Keratinocyte (primary cell): Measurements from ENCODE around the gene MRTFB. TPM values are rescaled to one million over a fixed set of nuclear protein-coding genes. Genes with fewer than 3 reads are reported as not detected.

Experiments used
- DNase-seq: peaks from one replicate; pipeline ENCODE4 v3.0.0-alpha.2; 2011; ENCODE audit warnings: low read depth, missing footprints, low spot score
- FAIRE-seq: peaks from 2 replicates; lab custom pipeline; 2011; peaks lifted over from hg19 to GRCh38; lab: Jason Lieb, UNC
- H2AFZ ChIP-seq: 2 replicates; pipeline ENCODE4 v1.6.0; 2012; ENCODE audit warnings: low read length, control low read depth, inconsistent platforms; ENCODE audit not compliant: control insufficient read depth
- H3K27ac ChIP-seq: 2 replicates; pipeline ENCODE4 v1.5.1; 2011; ENCODE audit warnings: low read length; ENCODE audit not compliant: control insufficient read depth, insufficient read depth
- H3K27me3 ChIP-seq: 3 replicates; pipeline ENCODE4 v1.6.0; 2011; ENCODE audit warnings: low read length; ENCODE audit not compliant: control insufficient read depth, insufficient read depth; ENCODE audit errors: extremely low read depth
- H3K36me3 ChIP-seq, 2 experiments: 2 replicates in 1 of 2; 3 replicates in 1 of 2; pipeline ENCODE4 v1.5.1; 2011; ENCODE audit warnings: low read length in 2 of 2, mild to moderate bottlenecking in 1 of 2; ENCODE audit not compliant: control insufficient read depth in 2 of 2, insufficient read depth in 2 of 2; ENCODE audit errors: extremely low read depth in 1 of 2
- H3K4me1 ChIP-seq: 3 replicates; pipeline ENCODE4 v1.5.1; 2011; ENCODE audit warnings: low read length; ENCODE audit not compliant: control insufficient read depth, insufficient read depth; ENCODE audit errors: extremely low read depth
- H3K4me2 ChIP-seq: 3 replicates; pipeline ENCODE4 v1.6.0; 2011; ENCODE audit warnings: low read depth, low read length; ENCODE audit not compliant: control insufficient read depth, insufficient read depth; ENCODE audit errors: extremely low read depth
- H3K4me3 ChIP-seq, 3 experiments: fragments of 200-600 bp in 1 of 3; sonication (generic) in 1 of 3; 2 replicates in 2 of 3; 3 replicates in 1 of 3; pipeline ENCODE4 v1.5.1; 2011 to 2016; ENCODE audit warnings: low read length in 3 of 3, mild to moderate bottlenecking in 3 of 3, control low read depth in 2 of 3, inconsistent platforms in 1 of 3, low read depth in 1 of 3, mixed read lengths in 1 of 3, mixed run types in 1 of 3, moderate library complexity in 1 of 3; ENCODE audit not compliant: control insufficient read depth in 2 of 3, insufficient read depth in 2 of 3; ENCODE audit errors: extremely low read depth in 1 of 3
- H3K79me2 ChIP-seq: 2 replicates; pipeline ENCODE4 v1.6.0; 2012; ENCODE audit warnings: low read length; ENCODE audit not compliant: control insufficient read depth, insufficient read depth
- H3K9ac ChIP-seq: 3 replicates; pipeline ENCODE4 v1.6.0; 2011; ENCODE audit warnings: low read length; ENCODE audit not compliant: control insufficient read depth, insufficient read depth; ENCODE audit errors: extremely low read depth
- H3K9me1 ChIP-seq: 3 replicates; pipeline ENCODE4 v1.6.0; 2011; ENCODE audit warnings: low read length; ENCODE audit not compliant: control insufficient read depth, insufficient read depth; ENCODE audit errors: extremely low read depth
- H3K9me3 ChIP-seq: 2 replicates; pipeline ENCODE4 v1.5.1; 2012; ENCODE audit warnings: low read depth, low read length; ENCODE audit not compliant: control insufficient read depth
- H4K20me1 ChIP-seq: 3 replicates; pipeline ENCODE4 v1.6.0; 2011; ENCODE audit warnings: low read length; ENCODE audit not compliant: control insufficient read depth, insufficient read depth; ENCODE audit errors: extremely low read depth
- EZH2 ChIP-seq: IDR thresholded peaks from one replicate; pipeline ENCODE4 v1.6.1; 2012; ENCODE audit warnings: inconsistent platforms, mild to moderate bottlenecking, low read length, moderate library complexity
- dilution Hi-C: fragments of 300-500 bp; cut with MboI; formaldehyde crosslinking; loops from one replicate; pipeline ENCODE4 v1.7.0; 2020; ENCODE audit warnings: low sequenced_read_pairs; ENCODE audit not compliant: extremely low pct_ligation_motif_present
- polyA plus RNA-seq, 5 experiments: library from polyadenylated mRNA; depleted of rRNA in 3 of 5; stranded (reverse) in 3 of 5; stranded (forward) in 1 of 5; unstranded in 1 of 5; fragments of >200 nt; gene quantifications; 1 replicate in 1 of 5; 2 replicates in 3 of 5; 3 replicates in 1 of 5; pipeline versions ENCODE4 v1.2.1 to v1.2.3, GENCODE V29; 2011 to 2012; ENCODE audit warnings: missing spikeins in 2 of 5, low read depth in 1 of 5, low replicate concordance in 1 of 5
- TF ChIP-seq, protein P1 (sequence below), 3 experiments: IDR thresholded peaks in 1 of 3; conservative IDR thresholded peaks in 1 of 3; optimal IDR thresholded peaks in 1 of 3; 2 replicates in 2 of 3; 3 replicates in 1 of 3; pipeline versions ENCODE3 to v1.5.1; 2011; ENCODE audit warnings: low read length in 3 of 3, mild to moderate bottlenecking in 3 of 3, moderate library complexity in 2 of 3, control low read depth in 1 of 3, inconsistent platforms in 1 of 3; ENCODE audit not compliant: insufficient read depth in 2 of 3; ENCODE audit errors: extremely low read depth in 1 of 3

Gene MRTFB
- polyA plus RNA-seq, 1 donor (not counting 4 experiments of a cell fraction or from before 2014, with no cell fraction given), result 12.1 TPM

DNA sequence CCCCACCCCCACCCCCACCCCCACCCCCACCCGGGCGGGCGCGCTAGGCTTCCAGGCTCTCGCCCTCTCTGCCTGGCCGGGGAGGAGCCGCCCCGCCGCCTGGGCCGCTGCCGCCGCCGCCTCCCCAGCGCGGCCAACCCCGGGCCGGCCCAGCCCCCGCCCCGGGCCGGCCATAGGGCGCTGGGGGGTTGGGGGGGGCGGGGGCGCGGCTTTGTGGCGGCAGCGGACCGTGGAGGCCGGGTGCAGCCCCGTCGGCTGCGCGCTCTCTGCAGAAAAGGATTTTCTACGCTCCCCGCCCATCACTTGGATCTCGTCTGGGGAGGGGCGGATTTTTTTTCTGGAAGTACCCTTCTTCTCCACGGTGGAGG is 230.9 kb downstream of the MRTFB start:
- Histone ChIP-seq H3K36me3 (peaks cover 3 to 6% of the 10 kb centered on the region in 2 experiments), H3K4me3 (peak overlapping the region; percentile 78 to 94 (median 86)), H3K9me1 (no peaks in the 10 kb centered on the region), H3K9me3 (no peaks in the 10 kb centered on the region), H2AFZ (no peak overlapping the region), H3K9ac (peak overlapping the region; percentile 88), H3K4me1 (peaks cover 41% of the 10 kb centered on the region), H3K79me2 (peaks cover 49% of the 10 kb centered on the region), H3K27me3 (no peaks in the 10 kb centered on the region), H4K20me1 (no peaks in the 10 kb centered on the region), H3K27ac (peak overlapping the region; percentile 84), H3K4me2 (no peak overlapping the region)
- no peak for FAIRE-seq
- dilution Hi-C loops, result no loop called here
- DNase-seq, result no peak
- TF ChIP-seq, protein P1, sequence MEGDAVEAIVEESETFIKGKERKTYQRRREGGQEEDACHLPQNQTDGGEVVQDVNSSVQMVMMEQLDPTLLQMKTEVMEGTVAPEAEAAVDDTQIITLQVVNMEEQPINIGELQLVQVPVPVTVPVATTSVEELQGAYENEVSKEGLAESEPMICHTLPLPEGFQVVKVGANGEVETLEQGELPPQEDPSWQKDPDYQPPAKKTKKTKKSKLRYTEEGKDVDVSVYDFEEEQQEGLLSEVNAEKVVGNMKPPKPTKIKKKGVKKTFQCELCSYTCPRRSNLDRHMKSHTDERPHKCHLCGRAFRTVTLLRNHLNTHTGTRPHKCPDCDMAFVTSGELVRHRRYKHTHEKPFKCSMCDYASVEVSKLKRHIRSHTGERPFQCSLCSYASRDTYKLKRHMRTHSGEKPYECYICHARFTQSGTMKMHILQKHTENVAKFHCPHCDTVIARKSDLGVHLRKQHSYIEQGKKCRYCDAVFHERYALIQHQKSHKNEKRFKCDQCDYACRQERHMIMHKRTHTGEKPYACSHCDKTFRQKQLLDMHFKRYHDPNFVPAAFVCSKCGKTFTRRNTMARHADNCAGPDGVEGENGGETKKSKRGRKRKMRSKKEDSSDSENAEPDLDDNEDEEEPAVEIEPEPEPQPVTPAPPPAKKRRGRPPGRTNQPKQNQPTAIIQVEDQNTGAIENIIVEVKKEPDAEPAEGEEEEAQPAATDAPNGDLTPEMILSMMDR (optimal IDR thresholded peaks at IDR 0.05 in 1 of 3, IDR thresholded peaks at IDR 0.05 in 1 of 3, conservative IDR thresholded peaks at IDR 0.05 in 1 of 3; ENCODE audit: extremely low read depth in 1 of 3, insufficient read depth in 2 of 3, low read length in 3 of 3), result no peak
- TF ChIP-seq EZH2, result no peak

DNA sequence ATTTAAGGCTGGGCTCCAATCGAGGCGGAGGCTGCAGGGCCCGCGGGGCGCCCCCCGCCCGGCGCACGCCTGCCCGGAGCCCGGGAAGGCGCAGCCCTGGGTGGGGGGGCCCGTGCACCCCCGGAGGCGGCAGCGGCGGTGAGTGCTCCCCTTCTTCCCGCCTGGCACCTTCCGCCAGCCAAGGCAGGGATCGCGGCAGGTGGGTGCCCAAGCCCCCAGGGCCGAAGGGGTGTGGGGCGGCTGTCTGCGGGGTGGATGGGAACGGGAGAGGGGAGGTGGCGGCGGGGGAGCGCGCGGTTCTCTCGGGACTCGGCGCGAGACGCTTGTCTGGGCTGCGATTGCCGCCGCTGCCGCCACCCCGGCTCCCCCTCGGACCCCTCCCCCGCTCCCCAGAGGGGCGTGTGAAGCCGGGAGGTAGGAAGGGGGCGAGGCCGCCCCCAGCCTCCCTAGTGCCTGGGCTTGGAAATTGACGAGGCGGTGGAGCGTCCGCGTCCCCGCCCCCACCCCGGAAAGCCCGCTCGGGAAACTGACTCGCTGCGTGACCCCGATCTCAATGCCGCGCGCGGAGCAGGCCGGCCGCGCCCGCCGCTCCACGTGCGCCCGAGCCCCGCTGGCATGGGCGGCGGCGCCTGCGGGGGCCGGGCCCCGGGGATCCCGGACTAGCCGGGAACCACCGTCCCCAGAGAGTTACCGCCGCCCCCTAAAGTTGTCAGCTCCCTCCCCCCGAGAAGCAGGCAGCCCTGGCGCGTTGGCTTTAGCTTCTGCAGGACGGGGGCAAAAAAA is 231.5 kb downstream of the MRTFB start:
- H2AFZ ChIP-seq, result no peak overlapping the region
- DNase-seq, result no peak

More for the DNA sequence above, 231.5 kb downstream of the MRTFB start:
- peaks cover 3 to 6% of the 10 kb centered on the region in 2 experiments for H3K36me3 ChIP-seq
- peaks cover 54% of the 10 kb centered on the region for H3K79me2 ChIP-seq
- peak overlapping the region; percentile 69 for H3K4me2 ChIP-seq
- no peaks in the 10 kb centered on the region for H4K20me1 ChIP-seq
- dilution Hi-C loops, result no loop called here
- H3K27ac ChIP-seq, result peak overlapping the region; percentile 84
- H3K27me3 ChIP-seq, result no peaks in the 10 kb centered on the region
- H3K9me1 ChIP-seq, result no peaks in the 10 kb centered on the region
- H3K4me1 ChIP-seq, result peaks cover 47% of the 10 kb centered on the region
- FAIRE-seq, result no peak
- H3K9me3 ChIP-seq, result no peaks in the 10 kb centered on the region
- H3K4me3 ChIP-seq, result peak overlapping the region; percentile 78 to 94 (median 86)
- H3K9ac ChIP-seq, result peak overlapping the region; percentile 88
- no peak for TF ChIP-seq EZH2
- TF ChIP-seq, protein P1 (optimal IDR thresholded peaks at IDR 0.05 in 1 of 3, IDR thresholded peaks at IDR 0.05 in 1 of 3, conservative IDR thresholded peaks at IDR 0.05 in 1 of 3; ENCODE audit: extremely low read depth in 1 of 3, insufficient read depth in 2 of 3, low read length in 3 of 3), result no peak
